B cell (primary cell): ENCODE results near the gene XG. TPM values are rescaled to one million over a fixed set of nuclear protein-coding genes. Genes with fewer than 3 reads are reported as not detected.
A peak's percentile ranks its signal among the peaks of the same experiment; 100 is the strongest.

Source experiments
- ATAC-seq: fragments of 200-7000 bp; cut with Tn5 transposase; one replicate; pipeline ENCODE4 v1.10.0; 2021; ENCODE audit warnings: low read depth, mild to moderate bottlenecking, moderate number of reproducible peaks, moderate library complexity
- CTCF ChIA-PET: fragments of 350-600 bp; sonication (Branson Sonifier 250); formaldehyde crosslinking; loops from one replicate; lab custom pipeline; 2021; ENCODE audit warnings: antibody characterized with exemption, inconsistent platforms; lab: Charles Lee
- POLR2A ChIA-PET: fragments of 350-600 bp; sonication (Branson Sonifier 250); formaldehyde crosslinking; loops from one replicate; lab custom pipeline; 2021; ENCODE audit warnings: antibody characterized with exemption; lab: Charles Lee
- DNase-seq: peaks from one replicate; pipeline ENCODE4 v3.0.0; 2013
- H2AFZ ChIP-seq: 2 replicates; pipeline ENCODE4 v1.6.1; 2012; ENCODE audit warnings: mild to moderate bottlenecking, low read depth, low read length; ENCODE audit not compliant: insufficient read depth, poor library complexity, severe bottlenecking
- H3K27ac ChIP-seq, 2 donors: 1 replicate in 1 of 2; 2 replicates in 1 of 2; pipeline ENCODE4 v1.5.1; 2012 to 2013; ENCODE audit warnings: low read length in 2 of 2, mild to moderate bottlenecking in 2 of 2, moderate library complexity in 1 of 2
- H3K27me3 ChIP-seq, 4 experiments: fragments of 200-600 bp in 1 of 4; sonication (generic) in 1 of 4; replicated peaks in 1 of 4; 1 replicate in 2 of 4; 2 replicates in 2 of 4; pipeline versions ENCODE4 v1.6.1 to v1.7.0; 2013 to 2016; ENCODE audit warnings: low read length in 3 of 4, mild to moderate bottlenecking in 2 of 4, mixed read lengths in 1 of 4, moderate library complexity in 1 of 4; ENCODE audit not compliant: insufficient read depth in 4 of 4, control insufficient read depth in 3 of 4; ENCODE audit errors: control extremely low read depth in 1 of 4
- H3K36me3 ChIP-seq, 2 experiments: replicated peaks in 1 of 2; 1 replicate in 1 of 2; 2 replicates in 1 of 2; pipeline versions ENCODE4 v1.6.1 to v1.7.1; 2013; ENCODE audit warnings: low read length in 1 of 2; ENCODE audit not compliant: insufficient read depth in 2 of 2, control insufficient read depth in 1 of 2; ENCODE audit errors: control extremely low read depth in 1 of 2, extremely low read depth in 1 of 2
- H3K4me1 ChIP-seq, 2 donors: fragments of 200-600 bp in 1 of 2; sonication (generic) in 1 of 2; 1 replicate in 1 of 2; 2 replicates in 1 of 2; pipeline versions ENCODE4 v1.5.1 to v1.6.1; 2013 to 2017; ENCODE audit warnings: low read length in 2 of 2; ENCODE audit not compliant: control insufficient read depth in 2 of 2, insufficient read depth in 2 of 2
- H3K4me2 ChIP-seq: replicated peaks from 2 replicates; pipeline ENCODE3; 2012; ENCODE audit warnings: mild to moderate bottlenecking, low read depth, low read length; ENCODE audit not compliant: poor library complexity, severe bottlenecking
- H3K4me3 ChIP-seq, 5 experiments: fragments of 200-600 bp in 1 of 5; sonication (generic) in 1 of 5; 1 replicate in 3 of 5; 2 replicates in 2 of 5; pipeline versions ENCODE4 v1.5.1 to v1.7.0; 2011 to 2016; ENCODE audit warnings: low read length in 4 of 5, mild to moderate bottlenecking in 4 of 5, low read depth in 2 of 5, control low read depth in 1 of 5, moderate library complexity in 1 of 5; ENCODE audit not compliant: insufficient read depth in 1 of 5; ENCODE audit errors: control extremely low read depth in 1 of 5, extremely low read depth in 1 of 5
- H3K79me2 ChIP-seq: fragments of 200-600 bp; sonication (generic); one replicate; pipeline ENCODE4 v1.6.0; 2016; ENCODE audit warnings: low read length; ENCODE audit not compliant: control insufficient read depth, insufficient read depth
- H3K9ac ChIP-seq: fragments of 200-600 bp; sonication (generic); 2 replicates; pipeline ENCODE4 v1.6.1; 2017; ENCODE audit warnings: mild to moderate bottlenecking, low read length, moderate library complexity
- H3K9me3 ChIP-seq, 3 donors: one replicate each; pipeline versions ENCODE4 v1.6.1 to v1.7.1; 2013; ENCODE audit warnings: low read length in 2 of 3; ENCODE audit not compliant: control insufficient read depth in 2 of 3, insufficient read depth in 1 of 3; ENCODE audit errors: control extremely low read depth in 1 of 3
- H4K20me1 ChIP-seq: 2 replicates; pipeline ENCODE4 v1.6.0; 2012; ENCODE audit warnings: mild to moderate bottlenecking, low read length; ENCODE audit not compliant: insufficient read depth, control insufficient read depth, poor library complexity, severe bottlenecking
- H3K27ac Mint-ChIP-seq: one replicate; pipeline ENCODE4 v1.8.0; 2021; ENCODE audit warnings: mixed read lengths
- H3K27me3 Mint-ChIP-seq: one replicate; pipeline ENCODE4 v1.8.0; 2021; ENCODE audit warnings: mixed read lengths
- H3K4me1 Mint-ChIP-seq: one replicate; pipeline ENCODE4 v1.8.0; 2021; ENCODE audit warnings: mixed read lengths
- H3K4me3 Mint-ChIP-seq: one replicate; pipeline ENCODE4 v1.8.0; 2021; ENCODE audit warnings: mixed read lengths
- H3K9me3 Mint-ChIP-seq: one replicate; pipeline ENCODE4 v1.8.0; 2022; ENCODE audit warnings: mixed read lengths; ENCODE audit not compliant: insufficient read depth
- CTCF ChIP-seq: fragments of 200-600 bp; IDR thresholded peaks from one replicate; pipeline ENCODE4 v1.8.0; 2022; ENCODE audit warnings: antibody characterized with exemption, mild to moderate bottlenecking
- EZH2 ChIP-seq: IDR thresholded peaks from 2 replicates; pipeline ENCODE4 v1.6.1; 2012; ENCODE audit warnings: borderline replicate concordance, low read depth, mild to moderate bottlenecking, moderate library complexity, low read length; ENCODE audit not compliant: insufficient read depth, poor library complexity, severe bottlenecking
- WGBS: methylation state at CpG from one replicate; pipeline ENCODE4 v1.1.5; 2013; ENCODE audit warnings: missing lambda C conversion rate; ENCODE audit not compliant: insufficient coverage; 5-methylcytosine and 5-hydroxymethylcytosine counted together
- intact Hi-C: fragments of 100-400 bp; cut with micrococcal nuclease; formaldehyde crosslinking; loops from one replicate; pipeline ENCODE4 v1.10.0; 2022
- polyA plus RNA-seq: library from polyadenylated mRNA; depleted of rRNA; stranded (reverse); fragments of >200 nt; gene quantifications from 2 replicates; pipeline ENCODE4 v1.2.3, GENCODE V29; 2012
- total RNA-seq, 2 donors: library from RNA; stranded (reverse); fragments of 120-200 nt in 1 of 2; gene quantifications; 1 replicate in 1 of 2; 2 replicates in 1 of 2; pipeline versions ENCODE4 v1.2.3 to v1.2.4, GENCODE V29; 2013 to 2022

The XG gene
- total and polyA plus RNA-seq, 2 donors (not counting 1 experiment from before 2014, with no cell fraction given): 0.03 TPM; not detected in 1

DNA sequence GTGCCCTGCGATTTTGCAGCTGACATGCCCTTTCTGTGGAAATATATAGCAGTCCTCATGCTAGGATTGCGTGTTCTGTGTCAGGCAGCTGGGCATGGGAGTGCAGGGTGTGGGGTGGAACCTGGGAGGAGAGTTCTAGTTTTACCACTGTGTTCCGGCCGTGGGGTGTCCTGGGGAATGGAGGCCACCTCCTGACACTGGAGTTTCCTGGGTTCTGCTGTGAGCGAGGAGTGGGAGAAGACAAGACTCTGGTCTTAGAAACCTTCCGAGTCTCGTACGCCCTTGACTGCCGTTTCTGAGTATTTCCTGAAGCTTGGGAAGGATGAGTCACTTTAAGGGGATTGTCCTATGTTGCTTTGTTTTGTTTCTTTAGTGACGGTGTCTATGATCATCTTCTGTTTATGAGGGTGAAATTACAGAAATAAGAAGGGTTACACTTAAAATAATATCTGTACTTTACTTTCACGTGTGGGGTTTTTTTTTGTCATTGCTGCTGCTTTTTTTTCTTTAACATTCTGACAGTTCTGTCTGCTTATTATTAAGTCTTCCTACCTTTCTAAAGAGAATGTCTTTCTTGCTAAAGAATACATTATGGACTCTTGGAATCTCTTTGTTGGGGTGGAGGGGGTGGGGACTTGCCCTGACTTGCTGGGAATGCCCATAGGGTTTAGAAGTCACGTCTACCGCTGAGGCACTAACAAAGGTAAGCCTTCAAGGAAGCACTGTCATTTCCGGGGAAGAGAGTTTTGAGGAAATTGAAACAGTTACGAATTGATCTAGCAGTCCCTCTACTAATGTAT lies 41.6 kb upstream of the XG start:
- H3K27ac Mint-ChIP-seq: peak overlapping the region; percentile 78
- intact Hi-C loops: no loop called here
- WGBS: 21% methylated on average over 10 of the region's 15 CpGs
- peak overlapping the region; percentile 29 for H2AFZ ChIP-seq
- no peaks in the 10 kb centered on the region for H3K9me3 ChIP-seq
- TF ChIP-seq EZH2 (no peak), CTCF (no peak)
- no peak overlapping the region for H3K4me3 ChIP-seq
- ATAC-seq: no peak
- H3K4me3 Mint-ChIP-seq: peak overlapping the region; percentile 51
- peaks cover 73% of the 10 kb centered on the region for H4K20me1 ChIP-seq
- peaks cover 65% of the 10 kb centered on the region for H3K79me2 ChIP-seq
- peak overlapping the region; percentile 8 to 31 for H3K27ac ChIP-seq
- no peak overlapping the region for H3K9ac ChIP-seq
- H3K9me3 Mint-ChIP-seq: no peaks in the 10 kb centered on the region
- no peaks in the 10 kb centered on the region for H3K27me3 Mint-ChIP-seq
- H3K36me3 ChIP-seq: peaks cover 0 to 23% of the 10 kb centered on the region in 2 experiments
- peak; percentile 17 for DNase-seq
- H3K27me3 ChIP-seq: no peaks in the 10 kb centered on the region
- H3K4me1 Mint-ChIP-seq: peaks cover 62% of the 10 kb centered on the region
- POLR2A ChIA-PET: no interaction called here
- CTCF ChIA-PET: no interaction called here
- H3K4me2 ChIP-seq: peak overlapping the region; percentile 55
- H3K4me1 ChIP-seq: peaks cover 55 to 63% of the 10 kb centered on the region in 2 donors

DNA sequence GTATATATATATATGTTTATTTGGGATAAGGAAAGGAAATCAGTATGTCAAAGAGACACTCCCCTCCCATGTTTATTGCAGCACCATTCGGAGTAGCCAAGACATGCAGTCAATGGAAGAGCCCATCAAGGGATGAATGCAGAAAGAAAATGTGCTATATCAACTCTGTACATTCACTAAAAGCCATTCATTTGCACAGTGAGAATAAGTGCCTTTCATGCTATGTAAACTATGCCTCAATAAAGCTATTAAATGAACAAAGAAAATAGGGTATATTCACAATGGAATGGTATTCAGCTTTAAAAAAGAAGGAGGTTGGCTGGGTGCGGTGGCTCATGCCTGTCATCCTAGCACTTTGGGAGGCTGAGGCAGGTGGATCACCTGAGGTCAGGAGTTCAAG lies 40.4 kb upstream of the XG start:
- peaks cover 56% of the 10 kb centered on the region for H3K79me2 ChIP-seq
- no peak for TF ChIP-seq CTCF
- TF ChIP-seq EZH2: no peak
- ChIA-PET POLR2A (no interaction called here), CTCF (no interaction called here)
- H3K4me3 Mint-ChIP-seq: no peak overlapping the region
- no peak for ATAC-seq
- DNase-seq: no peak
- no peak overlapping the region for H3K4me2 ChIP-seq
- H3K4me1 Mint-ChIP-seq: peaks cover 53% of the 10 kb centered on the region
- H3K9me3 ChIP-seq: no peaks in the 10 kb centered on the region
- peaks cover 51 to 53% of the 10 kb centered on the region in 2 donors for H3K4me1 ChIP-seq
- no peak overlapping the region for H3K9ac ChIP-seq
- no peak overlapping the region for H3K27ac Mint-ChIP-seq
- H3K4me3 ChIP-seq: no peak overlapping the region
- H3K27me3 Mint-ChIP-seq: no peaks in the 10 kb centered on the region
- H4K20me1 ChIP-seq: peaks cover 64% of the 10 kb centered on the region
- intact Hi-C loops: no loop called here
- no peak overlapping the region for H3K27ac ChIP-seq
- H3K36me3 ChIP-seq: peaks cover 0 to 32% of the 10 kb centered on the region in 2 experiments
- H3K27me3 ChIP-seq: no peaks in the 10 kb centered on the region
- no peak overlapping the region for H2AFZ ChIP-seq
- no peaks in the 10 kb centered on the region for H3K9me3 Mint-ChIP-seq
- WGBS: 100% methylated on average over 1 of the region's 2 CpGs
